Osteocyte (in vitro differentiated cells): ENCODE results near the gene DNMT1. TPM values are rescaled to one million over a fixed set of nuclear protein-coding genes. Genes with fewer than 3 reads are reported as not detected.

ENCODE experiments used
- DNase-seq: peaks from one replicate; pipeline ENCODE4 v3.0.0; 2021; ENCODE audit warnings: mixed read lengths; ENCODE audit not compliant: unreplicated experiment; ENCODE audit errors: extremely low spot score
- H3K27ac Mint-ChIP-seq: one replicate; pipeline ENCODE4 v1.8.0; 2021; ENCODE audit warnings: mild to moderate bottlenecking, mixed read lengths; ENCODE audit not compliant: unreplicated experiment
- H3K27me3 Mint-ChIP-seq: one replicate; pipeline ENCODE4 v1.8.0; 2021; ENCODE audit warnings: mixed read lengths; ENCODE audit not compliant: unreplicated experiment
- H3K36me3 Mint-ChIP-seq: one replicate; pipeline ENCODE4 v1.8.0; 2021; ENCODE audit warnings: mixed read lengths; ENCODE audit not compliant: unreplicated experiment
- H3K4me1 Mint-ChIP-seq: one replicate; pipeline ENCODE4 v1.8.0; 2021; ENCODE audit warnings: mixed read lengths; ENCODE audit not compliant: unreplicated experiment
- H3K4me3 Mint-ChIP-seq: one replicate; pipeline ENCODE4 v1.8.0; 2021; ENCODE audit warnings: mild to moderate bottlenecking, moderate library complexity, mixed read lengths; ENCODE audit not compliant: unreplicated experiment
- H3K9me3 Mint-ChIP-seq: one replicate; pipeline ENCODE4 v1.8.0; 2021; ENCODE audit warnings: mixed read lengths; ENCODE audit not compliant: unreplicated experiment
- total RNA-seq: library from RNA; stranded (reverse); gene quantifications from 2 replicates; pipeline ENCODE4 v1.2.1, GENCODE V29; 2021
- TF ChIP-seq, protein P1 (sequence below): fragments of 200-600 bp; sonication (generic); IDR thresholded peaks from 2 replicates; pipeline ENCODE4 v1.5.0; 2021; ENCODE audit warnings: antibody characterized with exemption, mild to moderate bottlenecking, moderate library complexity

The DNMT1 gene
- total RNA-seq, 1 donor from 2014 or later: 82.3 TPM

DNA sequence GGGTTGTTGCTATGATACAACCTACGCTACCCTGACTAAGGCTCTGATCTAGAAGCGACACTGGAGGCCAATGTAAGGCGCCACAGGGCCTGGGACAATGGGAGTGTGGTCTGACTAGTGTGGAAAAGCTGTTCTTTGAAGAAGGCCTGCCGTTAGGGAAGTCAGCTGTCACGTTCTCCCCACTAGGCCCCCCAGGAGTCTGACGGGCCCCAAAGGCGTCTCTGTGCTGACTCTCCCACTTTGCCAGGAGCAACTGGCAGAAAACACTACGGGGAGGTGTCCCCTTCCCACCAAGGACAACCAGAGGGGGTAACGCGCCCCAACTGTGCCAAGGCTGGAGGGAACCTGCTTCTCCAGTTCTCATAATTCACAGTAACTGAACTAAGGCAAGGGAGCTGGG, 49.7 kb downstream of the DNMT1 start:
- no peaks in the 10 kb centered on the region for H3K4me1 Mint-ChIP-seq
- TF ChIP-seq, protein P1, sequence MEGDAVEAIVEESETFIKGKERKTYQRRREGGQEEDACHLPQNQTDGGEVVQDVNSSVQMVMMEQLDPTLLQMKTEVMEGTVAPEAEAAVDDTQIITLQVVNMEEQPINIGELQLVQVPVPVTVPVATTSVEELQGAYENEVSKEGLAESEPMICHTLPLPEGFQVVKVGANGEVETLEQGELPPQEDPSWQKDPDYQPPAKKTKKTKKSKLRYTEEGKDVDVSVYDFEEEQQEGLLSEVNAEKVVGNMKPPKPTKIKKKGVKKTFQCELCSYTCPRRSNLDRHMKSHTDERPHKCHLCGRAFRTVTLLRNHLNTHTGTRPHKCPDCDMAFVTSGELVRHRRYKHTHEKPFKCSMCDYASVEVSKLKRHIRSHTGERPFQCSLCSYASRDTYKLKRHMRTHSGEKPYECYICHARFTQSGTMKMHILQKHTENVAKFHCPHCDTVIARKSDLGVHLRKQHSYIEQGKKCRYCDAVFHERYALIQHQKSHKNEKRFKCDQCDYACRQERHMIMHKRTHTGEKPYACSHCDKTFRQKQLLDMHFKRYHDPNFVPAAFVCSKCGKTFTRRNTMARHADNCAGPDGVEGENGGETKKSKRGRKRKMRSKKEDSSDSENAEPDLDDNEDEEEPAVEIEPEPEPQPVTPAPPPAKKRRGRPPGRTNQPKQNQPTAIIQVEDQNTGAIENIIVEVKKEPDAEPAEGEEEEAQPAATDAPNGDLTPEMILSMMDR: no peak
- no peak for DNase-seq
- no peak overlapping the region for H3K4me3 Mint-ChIP-seq
- H3K27ac Mint-ChIP-seq: no peak overlapping the region
- H3K27me3 Mint-ChIP-seq: no peaks in the 10 kb centered on the region
- no peaks in the 10 kb centered on the region for H3K9me3 Mint-ChIP-seq
- peaks cover 37% of the 10 kb centered on the region for H3K36me3 Mint-ChIP-seq

GRCh38 chr19:10144361-10144760, 50.4 kb downstream of the DNMT1 start:
- no peak overlapping the region for H3K4me3 Mint-ChIP-seq
- H3K4me1 Mint-ChIP-seq: no peaks in the 10 kb centered on the region
- H3K27me3 Mint-ChIP-seq: no peaks in the 10 kb centered on the region
- DNase-seq: no peak
- H3K36me3 Mint-ChIP-seq: peaks cover 37% of the 10 kb centered on the region
- no peak overlapping the region for H3K27ac Mint-ChIP-seq
- no peaks in the 10 kb centered on the region for H3K9me3 Mint-ChIP-seq
- TF ChIP-seq, protein P1: no peak

GRCh38 chr19:10143681-10144080, 51.1 kb downstream of the DNMT1 start:
- Mint-ChIP-seq H3K9me3 (no peaks in the 10 kb centered on the region), H3K36me3 (peaks cover 38% of the 10 kb centered on the region), H3K27ac (no peak overlapping the region), H3K4me1 (no peaks in the 10 kb centered on the region), H3K27me3 (no peaks in the 10 kb centered on the region), H3K4me3 (no peak overlapping the region)
- TF ChIP-seq, protein P1: no peak
- DNase-seq: no peak

DNA sequence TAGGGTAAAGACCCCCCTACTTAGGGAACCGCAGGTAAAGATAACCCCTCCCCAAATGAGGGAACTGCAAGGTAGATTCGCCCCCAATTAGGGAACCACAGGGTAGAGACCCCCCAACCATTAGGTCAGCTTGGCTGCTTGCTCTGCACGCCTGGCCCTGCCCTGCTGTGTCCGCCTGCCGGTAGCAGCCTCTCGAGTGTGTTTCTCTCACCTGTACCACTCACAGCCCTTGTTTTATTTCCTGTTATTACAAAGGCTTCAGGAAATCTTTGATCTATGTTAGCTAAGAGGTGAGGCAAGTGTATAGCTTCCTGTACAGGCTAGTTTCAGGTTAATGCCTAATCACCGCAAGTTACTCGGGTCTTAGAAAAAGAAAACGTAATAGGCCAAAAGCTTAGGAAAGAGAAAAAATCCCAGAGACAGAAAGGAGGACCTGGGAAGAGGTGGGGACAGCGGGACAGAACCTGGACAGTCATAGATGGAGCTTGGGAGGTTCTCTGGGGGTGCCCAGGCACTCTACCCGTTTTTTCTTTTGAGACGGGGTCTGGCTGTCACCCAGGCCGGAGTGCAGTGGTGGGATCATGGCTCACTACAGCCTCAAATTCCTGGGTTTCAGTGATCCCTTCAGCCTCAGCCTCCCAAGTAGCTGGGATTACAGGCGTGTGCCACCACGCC, 51.9 kb downstream of the DNMT1 start:
- Mint-ChIP-seq H3K27ac (no peak overlapping the region), H3K4me1 (no peaks in the 10 kb centered on the region), H3K4me3 (no peak overlapping the region), H3K27me3 (no peaks in the 10 kb centered on the region), H3K36me3 (peaks cover 34% of the 10 kb centered on the region), H3K9me3 (no peaks in the 10 kb centered on the region)
- no peak for DNase-seq
- TF ChIP-seq, protein P1: no peak

DNA sequence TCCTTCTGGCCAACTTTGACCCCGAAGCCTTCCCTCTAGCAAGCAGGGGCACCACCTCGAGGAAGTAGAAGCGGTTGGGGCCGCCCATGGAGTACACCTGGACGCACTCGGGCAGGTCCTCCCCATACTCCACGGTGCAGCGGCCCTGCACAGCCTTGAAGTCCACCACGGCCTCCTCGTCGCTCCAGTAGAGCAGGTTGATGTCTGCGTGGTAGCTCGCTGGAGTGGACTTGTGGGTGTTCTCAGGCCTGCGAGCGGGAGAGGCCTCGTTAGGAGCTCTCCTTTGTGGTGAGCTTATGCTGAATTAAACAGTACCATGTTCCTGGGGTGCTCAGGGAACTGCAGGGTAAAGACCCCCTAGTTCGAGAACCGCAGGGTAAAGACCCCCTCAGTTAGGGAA, 52.8 kb downstream of the DNMT1 start:
- H3K4me3 Mint-ChIP-seq: no peak overlapping the region
- H3K36me3 Mint-ChIP-seq: peaks cover 35% of the 10 kb centered on the region
- H3K27me3 Mint-ChIP-seq: no peaks in the 10 kb centered on the region
- H3K4me1 Mint-ChIP-seq: no peaks in the 10 kb centered on the region
- DNase-seq: no peak
- H3K9me3 Mint-ChIP-seq: no peaks in the 10 kb centered on the region
- no peak overlapping the region for H3K27ac Mint-ChIP-seq
- TF ChIP-seq, protein P1: no peak
